Stimulated activated CD4-positive, alpha-beta T cell treated with anti-CD3 and anti-CD28 coated beads, Interleukin-15, amount 100 ng/mL, for 1 hour (primary cell): ENCODE data around the gene ZNF512B.
A peak's percentile ranks its signal among the peaks of the same experiment; 100 is the strongest.
"Not testable (repeated sequence)": the region's sequence is repeated elsewhere in the genome, so short reads cannot be mapped to it uniquely, and the experiment has no call there.

Experiments
- DNase-seq, 2 donors: peaks; one replicate each; pipeline ENCODE4 v3.0.0-alpha.2; 2020; ENCODE audit warnings: low read depth in 1 of 2, low spot score in 1 of 2

Gene ZNF512B

GRCh38 chr20:63978319-63979228, 8.8 kb upstream of the ZNF512B start:
- DNase-seq, result peak in 1 of 2 donors; percentile 36

DNA sequence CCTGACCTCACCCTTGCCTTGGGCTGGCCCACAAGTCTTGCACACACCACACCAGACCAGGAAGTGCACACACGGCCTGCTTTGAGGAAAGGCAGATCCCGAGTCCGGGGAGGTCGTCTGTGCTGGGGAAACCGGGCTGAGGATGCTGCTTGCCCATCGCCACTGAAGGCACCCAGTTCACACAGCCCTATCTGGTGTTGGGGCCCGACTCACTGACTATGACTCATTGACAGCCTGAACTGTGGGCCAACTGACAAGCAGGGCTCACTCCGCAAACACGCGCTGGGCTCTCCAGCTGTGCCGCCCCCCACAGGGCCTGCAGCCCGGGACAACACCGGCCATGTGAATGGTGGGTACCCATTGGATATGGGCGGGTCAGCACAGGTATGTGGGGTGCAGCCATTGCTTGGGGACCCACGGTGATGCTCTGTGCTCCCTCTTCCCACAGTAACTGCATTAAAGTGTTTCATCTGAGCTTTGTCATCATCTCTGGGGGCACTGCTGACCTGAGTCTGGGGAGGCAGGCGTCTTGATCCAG, 8.1 kb upstream of the ZNF512B start:
- DNase-seq, result peak in 1 of 2 donors; percentile 40

GRCh38 chr20:63976980-63977738, 7.4 kb upstream of the ZNF512B start:
- no peak for DNase-seq

GRCh38 chr20:63976511-63976910, 6.8 kb upstream of the ZNF512B start:
- not testable (repeated sequence) for DNase-seq

GRCh38 chr20:63974402-63975200, 4.9 kb upstream of the ZNF512B start:
- DNase-seq, result no peak

DNA sequence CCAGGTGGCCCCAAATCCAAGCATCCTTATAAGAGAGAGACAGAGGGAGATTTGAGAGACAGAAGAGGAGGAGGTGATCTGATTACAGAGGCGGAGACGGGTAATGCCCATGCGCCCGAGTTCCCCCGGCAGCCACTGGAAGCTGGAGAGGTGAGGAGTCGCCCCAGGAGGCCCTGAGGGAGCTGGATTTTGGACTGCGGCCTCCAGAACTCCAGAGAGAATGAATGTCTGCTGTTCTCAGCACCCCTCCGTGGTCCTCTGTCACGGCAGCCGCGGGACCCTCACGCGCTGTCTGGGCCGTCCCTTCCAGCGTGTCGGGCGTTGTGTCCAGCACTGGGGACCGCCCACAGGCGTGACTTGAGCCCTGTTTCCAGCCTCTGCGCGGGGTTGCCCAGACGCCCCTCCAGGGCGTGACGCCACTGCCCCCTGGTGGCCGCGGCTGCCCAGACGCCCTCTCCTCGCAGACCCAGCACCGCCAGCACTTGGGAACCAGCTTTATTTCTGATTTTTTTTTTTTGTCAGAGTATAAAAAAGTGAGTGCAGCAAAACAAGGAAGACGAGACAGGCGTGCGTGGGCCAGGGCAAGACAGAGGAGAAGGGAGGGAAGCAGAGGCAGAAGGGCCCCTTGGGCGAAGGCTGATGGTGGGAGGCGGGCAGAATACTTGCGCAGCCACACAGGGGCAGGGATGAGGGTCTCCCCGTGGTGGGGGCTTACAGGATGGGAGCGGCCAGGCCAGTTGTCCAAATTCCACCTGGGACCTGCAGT, 4.1 kb upstream of the ZNF512B start:
- DNase-seq, result peak; percentile 61 to 80

DNA sequence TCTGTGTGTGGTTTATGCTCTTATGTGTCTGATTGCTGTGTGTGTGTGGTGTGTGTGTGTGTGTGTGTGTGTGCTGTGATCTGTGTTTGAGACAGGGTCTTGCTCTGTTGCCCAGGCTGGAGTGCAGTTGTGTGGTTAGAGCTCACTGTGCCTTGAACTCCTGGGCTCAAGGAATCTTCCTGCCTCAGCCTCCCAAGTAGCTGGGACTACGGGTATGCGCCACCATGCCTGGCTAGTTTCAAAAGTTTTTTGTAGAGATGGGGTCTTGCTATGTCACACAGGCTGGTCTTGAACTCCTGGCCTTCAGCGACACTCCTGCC, 3.4 kb upstream of the ZNF512B start:
- DNase-seq, result no peak

- DNase-seq, result no peak
Measured at GRCh38 chr20:63972312-63973159, 2.8 kb upstream of the ZNF512B start.

GRCh38 chr20:63971960-63972311, 2.2 kb upstream of the ZNF512B start:
- DNase-seq, result not testable (repeated sequence)

GRCh38 chr20:63970714-63971431, 1.1 kb upstream of the ZNF512B start:
- DNase-seq, result no peak

DNA sequence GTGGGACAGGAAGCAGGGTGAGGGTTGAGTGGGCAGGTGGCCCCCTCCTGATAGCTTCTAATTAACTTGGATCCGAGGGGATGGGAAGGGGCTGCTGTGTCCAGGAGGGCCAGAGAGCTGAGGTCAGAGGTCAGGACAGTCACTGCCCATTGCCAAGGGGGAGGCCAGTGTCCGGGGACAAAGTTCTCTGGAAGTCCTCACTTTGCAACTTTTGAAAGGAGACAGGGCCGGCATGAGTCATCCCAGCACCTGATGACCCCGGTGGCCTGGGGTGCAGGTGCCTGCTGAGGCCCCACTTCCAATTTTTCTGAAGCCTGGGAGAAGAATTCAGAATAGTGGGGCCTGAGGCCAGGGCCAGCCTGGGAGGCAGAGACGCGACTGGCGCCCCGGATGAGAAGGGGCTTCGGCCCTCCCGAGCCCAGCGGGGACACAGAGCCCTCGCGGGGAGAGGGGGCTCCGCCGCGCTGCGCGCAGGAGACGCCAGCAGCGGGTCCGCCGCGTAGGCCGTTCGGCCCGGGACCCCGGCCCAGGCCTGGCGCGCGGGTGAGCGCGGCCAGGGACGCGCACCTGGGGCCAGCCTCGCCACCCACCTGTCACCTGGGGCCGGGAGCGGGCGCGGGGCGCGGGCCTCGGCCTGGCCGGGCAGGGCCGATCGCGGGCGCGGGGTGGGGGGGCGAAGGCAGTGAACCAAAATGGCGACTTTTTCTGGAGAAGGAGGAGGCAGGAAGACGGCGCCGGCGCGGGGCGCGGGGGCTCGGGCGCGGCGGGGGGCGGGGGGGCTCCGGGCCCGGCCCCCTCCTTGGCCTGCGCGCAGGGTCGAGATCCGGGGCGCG, 586 bp downstream of the ZNF512B start:
- no peak for DNase-seq

DNA sequence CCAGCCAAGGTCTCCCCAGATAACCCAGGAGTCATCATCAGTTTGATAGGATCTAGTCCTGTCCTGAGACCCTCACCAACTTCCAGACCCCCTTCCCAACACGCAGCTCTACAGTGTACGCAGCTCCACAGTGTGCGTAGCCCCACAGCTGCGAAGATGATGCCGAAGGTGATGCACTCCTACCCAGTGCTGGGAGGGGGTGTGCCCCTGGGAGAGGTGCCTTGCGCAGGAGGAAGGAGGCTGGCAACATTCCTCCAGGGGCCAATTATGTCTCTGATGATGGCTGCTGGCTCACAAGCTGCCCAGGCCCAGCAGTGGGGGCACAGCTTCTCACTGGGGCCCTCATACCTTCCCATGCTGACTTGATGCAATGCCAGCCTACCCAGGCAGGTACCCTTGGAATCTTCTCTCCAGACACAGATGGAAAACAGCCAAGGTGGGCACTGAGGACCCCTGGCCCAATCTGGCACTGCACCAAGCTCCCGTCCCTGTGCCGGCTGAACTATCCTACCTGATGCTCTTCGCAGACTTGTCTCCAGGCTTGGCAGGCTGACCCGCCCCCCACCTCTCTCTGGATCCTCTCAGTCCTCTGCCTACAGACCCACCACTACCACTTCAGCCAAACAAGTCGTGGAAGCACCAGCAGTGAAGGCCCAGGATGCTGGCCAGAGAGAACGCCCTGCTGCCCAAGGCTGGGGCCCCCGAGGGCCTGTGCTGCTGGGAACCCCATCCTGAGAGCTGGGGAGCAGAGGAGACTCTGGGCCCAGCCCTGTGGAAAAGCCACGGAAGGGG, 1.4 kb downstream of the ZNF512B start:
- DNase-seq, result no peak

GRCh38 chr20:63967330-63968135, 2.2 kb downstream of the ZNF512B start:
- no peak for DNase-seq

GRCh38 chr20:63966944-63967322, 2.8 kb downstream of the ZNF512B start:
- DNase-seq, result no peak

GRCh38 chr20:63966172-63966943, 3.4 kb downstream of the ZNF512B start:
- DNase-seq, result no peak

DNA sequence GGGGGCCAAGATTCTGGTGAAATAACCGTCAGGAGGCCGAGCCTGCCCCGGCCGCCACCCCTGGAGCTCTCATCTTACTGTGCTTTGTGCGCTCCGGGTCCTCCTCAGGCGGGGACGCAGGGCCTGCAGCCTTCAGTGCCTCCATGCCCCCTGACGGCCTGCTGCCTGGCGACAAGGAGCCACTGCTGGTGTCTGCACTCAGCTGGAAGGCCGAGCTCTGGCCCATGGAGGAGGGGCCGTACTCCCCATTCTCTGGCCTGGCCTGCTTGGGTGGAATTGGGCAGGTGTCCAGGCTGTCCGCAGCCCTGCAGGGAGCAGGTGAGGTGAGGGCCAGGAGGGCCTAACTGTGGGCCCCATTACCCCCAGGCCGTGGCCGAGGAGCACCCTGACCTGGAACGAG, 5.3 kb downstream of the ZNF512B start:
- DNase-seq, result no peak
